HG03439 (cell line): ENCODE measurements around the gene C16orf82.

Source experiments
- ATAC-seq: cut with Tn5 transposase; IDR thresholded peaks from one replicate; pipeline ENCODE4 v1.9.1; 2021; ENCODE audit warnings: mild to moderate bottlenecking, moderate library complexity; ENCODE audit not compliant: unreplicated experiment

C16orf82 gene

GRCh38 chr16:27066668-27067537 is at the start of gene C16orf82:
TSS of gene C16orf82 (plus strand) at chr16:27066927.
- no peak for ATAC-seq

- ATAC-seq, result no peak
Observed at GRCh38 chr16:27020031-27020430, 46.7 kb upstream of the C16orf82 start.

GRCh38 chr16:27024010-27024409 is 42.7 kb upstream of the C16orf82 start:
- ATAC-seq, result no peak

- ATAC-seq, result no peak
Observed at GRCh38 chr16:27025581-27025980, 41.1 kb upstream of the C16orf82 start.

GRCh38 chr16:27027971-27028370 is 38.8 kb upstream of the C16orf82 start:
- ATAC-seq, result no peak

- no peak for ATAC-seq
Observed at GRCh38 chr16:27028591-27029110, 38.1 kb upstream of the C16orf82 start.

DNA sequence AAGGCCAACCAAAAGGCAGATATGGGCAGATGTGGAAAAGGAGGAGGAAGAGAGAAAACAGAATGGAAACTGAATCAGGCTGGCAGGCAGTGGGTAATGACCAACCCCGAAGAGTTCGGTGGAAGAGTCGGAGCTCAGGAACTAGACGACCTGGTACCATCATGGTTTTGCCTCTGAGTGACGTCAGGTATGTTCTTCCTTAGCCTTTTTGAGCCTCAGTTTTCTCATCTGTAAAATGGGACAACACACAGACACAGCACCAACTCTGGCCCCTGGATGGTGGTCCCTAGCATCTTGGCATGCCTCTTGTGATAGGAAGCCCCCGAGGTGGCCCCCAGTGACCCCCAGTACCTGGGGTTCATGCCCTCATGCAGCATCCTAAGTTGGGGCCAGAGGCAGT is 37.2 kb upstream of the C16orf82 start:
- ATAC-seq, result no peak

DNA sequence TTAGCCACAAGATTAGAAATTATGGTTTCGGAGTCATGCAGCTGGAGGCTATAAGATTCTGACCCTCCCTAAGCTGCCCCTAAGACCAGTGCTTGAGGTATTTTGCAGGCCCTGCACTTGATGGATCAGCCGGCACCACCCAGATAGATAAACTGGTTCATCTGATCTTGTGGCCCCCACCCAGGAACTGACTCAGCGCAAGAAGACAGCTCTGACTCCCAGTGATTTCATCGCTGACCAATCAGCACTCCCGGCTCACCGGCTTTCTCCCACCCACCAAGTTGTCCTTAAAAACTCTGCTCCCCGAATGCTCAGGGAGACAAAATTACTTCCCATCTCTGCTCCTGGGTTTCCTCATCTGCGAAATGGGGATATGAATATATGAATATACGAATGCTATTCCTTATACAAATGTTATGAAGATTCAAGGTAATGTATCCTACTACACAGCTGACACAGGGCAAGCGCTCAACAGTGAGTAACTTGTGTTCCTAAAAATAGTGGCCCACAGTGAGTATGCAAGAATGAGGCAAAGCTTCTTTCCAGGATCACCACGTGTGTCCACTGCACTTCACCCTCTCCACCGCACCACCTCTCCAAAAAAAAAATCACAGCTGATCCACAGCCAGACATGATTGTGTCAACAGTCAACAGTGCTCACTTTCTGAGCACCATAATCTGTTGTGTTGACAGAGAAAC is 33.3 kb upstream of the C16orf82 start:
- ATAC-seq, result no peak

- no peak for ATAC-seq
Observed at GRCh38 chr16:27040732-27041131, 26.0 kb upstream of the C16orf82 start.

DNA sequence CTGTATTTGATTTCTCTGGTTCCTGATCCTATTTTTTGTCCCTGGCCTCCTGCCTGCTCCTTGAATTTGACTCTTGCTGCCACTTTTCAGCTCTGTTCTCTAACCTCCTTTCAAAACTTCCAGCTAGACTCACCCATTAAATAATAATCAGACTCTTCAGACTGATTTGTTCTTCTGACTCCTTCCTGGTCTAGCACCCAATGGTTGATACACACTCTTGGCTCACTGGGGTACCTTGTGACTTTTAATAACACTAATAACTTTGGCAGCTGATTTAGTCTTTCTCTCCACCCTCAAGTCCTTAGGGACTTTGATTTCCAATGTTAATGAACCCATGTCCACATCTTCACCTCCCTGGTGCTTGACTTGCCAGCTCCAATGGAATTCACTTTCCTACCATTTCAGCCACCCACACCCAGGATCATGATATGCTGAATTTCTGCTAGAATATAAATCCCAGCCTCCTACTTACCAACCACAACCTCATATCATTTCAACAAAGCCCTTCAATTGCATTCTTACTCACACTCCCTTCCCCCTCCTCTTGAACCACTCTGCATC is 19.7 kb upstream of the C16orf82 start:
- no peak for ATAC-seq

- ATAC-seq, result no peak
Observed at GRCh38 chr16:27048316-27048715, 18.4 kb upstream of the C16orf82 start.

DNA sequence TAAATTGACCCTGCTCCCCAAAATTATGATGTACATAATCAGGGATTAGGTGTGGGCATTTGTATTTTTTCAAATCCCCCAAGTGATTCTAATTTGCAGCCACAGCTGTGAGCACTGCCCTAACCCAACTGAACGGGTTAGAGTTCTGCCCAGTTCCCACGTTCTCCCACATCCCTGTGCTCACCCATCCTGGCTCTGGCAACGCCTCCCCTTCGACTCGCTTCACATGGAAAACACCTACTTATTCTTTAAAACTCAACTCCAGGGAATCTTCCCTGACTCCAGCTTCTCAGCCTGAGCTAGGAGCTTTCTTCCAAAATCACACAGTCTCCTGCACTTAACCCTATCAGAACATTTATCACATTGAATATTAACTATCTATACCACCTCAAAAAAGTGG is 17.6 kb upstream of the C16orf82 start:
- no peak for ATAC-seq

DNA sequence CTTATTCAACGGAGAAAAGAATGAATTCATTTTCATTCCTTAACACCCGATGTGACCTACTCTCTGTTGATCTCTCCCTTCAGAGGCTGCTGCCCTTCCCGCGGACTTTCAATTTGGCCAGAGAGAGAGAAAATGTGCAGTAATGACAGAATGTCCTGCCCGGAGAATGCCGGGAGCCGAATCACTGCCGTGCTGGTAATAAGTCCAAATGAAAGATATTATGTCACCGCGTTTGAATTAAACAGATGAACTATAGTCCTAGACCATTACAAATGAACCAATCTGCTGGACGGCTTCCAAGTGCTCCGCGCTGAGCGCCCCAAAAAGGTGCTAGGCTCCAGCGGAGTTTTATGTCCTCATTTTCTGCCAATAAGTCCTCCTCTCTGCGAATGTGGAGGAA is 14.7 kb upstream of the C16orf82 start:
- no peak for ATAC-seq

DNA sequence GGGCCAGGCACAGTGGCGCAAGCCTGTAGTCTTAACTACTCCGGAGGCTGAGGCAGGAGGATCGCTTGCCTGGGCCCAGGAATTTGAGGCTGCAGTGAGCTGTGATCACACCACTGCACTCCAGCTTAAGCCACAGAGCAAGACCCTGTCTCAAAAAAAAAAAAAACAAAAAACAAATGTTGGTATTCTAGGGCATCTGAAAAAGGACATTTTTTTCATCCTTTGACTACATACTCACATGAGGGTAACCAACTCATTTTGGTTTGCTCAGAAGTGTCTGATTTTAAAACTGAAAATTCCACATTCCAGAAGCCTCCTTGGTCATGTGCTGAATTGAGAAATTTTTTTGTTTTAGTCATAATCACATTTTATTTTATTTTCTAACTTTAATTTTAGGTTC is 12.7 kb upstream of the C16orf82 start:
- ATAC-seq, result no peak

- no peak for ATAC-seq
Observed at GRCh38 chr16:27058299-27058698, 8.4 kb upstream of the C16orf82 start.

DNA sequence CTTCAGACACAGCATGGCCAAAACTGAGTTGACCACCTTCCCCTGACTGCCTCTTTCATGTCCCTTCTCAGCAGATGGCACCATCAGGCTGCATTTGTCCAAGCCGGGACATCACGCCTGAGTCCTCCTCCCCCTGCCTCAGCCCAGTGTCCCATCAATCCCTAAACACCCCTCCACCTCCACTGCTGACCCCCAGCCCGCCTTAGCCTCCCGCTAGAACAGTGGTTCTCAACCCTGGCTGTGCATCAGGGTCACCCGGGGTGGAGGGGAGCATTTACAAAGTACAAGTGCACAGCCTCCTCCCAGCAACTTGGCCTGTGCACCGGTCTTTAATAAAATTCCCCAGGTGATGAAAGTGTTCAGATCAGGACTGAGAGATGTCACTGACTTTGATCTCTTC is 4.0 kb downstream of the C16orf82 start:
- ATAC-seq, result no peak

DNA sequence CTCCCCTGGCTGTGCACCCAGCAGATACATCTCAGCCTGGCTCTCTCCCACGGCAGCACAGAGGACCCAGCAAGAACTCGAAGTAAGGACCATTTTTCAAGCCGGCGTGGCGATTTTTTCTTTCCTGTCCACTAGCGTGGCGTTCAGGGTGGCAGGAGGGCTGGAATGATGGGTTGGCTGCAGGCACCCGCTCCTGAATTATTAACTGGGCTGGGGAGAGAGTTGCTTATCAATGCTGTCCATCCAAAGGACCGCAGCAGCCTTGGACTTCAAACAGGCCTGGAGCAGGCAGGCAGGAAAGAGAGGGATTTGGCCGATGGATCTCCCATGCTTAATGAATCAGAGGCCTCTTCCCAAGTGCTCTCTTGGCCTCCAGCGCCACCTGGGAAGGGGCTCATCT is 7.0 kb downstream of the C16orf82 start:
- no peak for ATAC-seq

DNA sequence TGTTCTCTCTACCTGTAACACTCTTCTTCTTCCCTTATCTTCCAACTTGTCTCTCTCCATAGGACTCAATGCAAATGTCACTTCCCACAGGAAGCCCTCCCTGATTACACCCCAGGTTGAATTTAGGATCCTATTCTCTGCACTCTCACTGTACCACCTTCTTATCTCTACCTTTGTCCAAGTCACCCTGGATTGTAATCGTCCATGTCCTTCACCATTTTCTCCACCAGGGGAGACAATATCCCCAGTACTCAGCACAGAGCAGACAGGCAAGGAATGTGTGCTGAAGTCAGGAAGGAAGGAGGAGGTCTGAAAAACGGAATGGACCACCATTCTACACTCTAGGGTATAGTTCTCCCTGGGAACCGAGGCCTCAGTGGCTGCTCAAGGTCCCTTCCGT is 14.2 kb downstream of the C16orf82 start:
- ATAC-seq, result no peak

GRCh38 chr16:27083861-27084261 is 17.1 kb downstream of the C16orf82 start:
- no peak for ATAC-seq

GRCh38 chr16:27084307-27085028 is 17.7 kb downstream of the C16orf82 start:
- no peak for ATAC-seq

GRCh38 chr16:27085182-27085581 is 18.5 kb downstream of the C16orf82 start:
- ATAC-seq, result no peak
